ENCODE measurements around the gene OVOL3.

- TF ChIP-seq CTCF (IDR thresholded peaks at IDR 0.05; ENCODE audit: low read depth, low read length, poor library complexity, severe bottlenecking) = no peak
- no peak for TF ChIP-seq EZH2phosphoT487 (IDR thresholded peaks at IDR 0.05; ENCODE audit: borderline replicate concordance, low read length)
Observed at GRCh38 chr19:36116344-36116637, 5.3 kb downstream of the OVOL3 start.
